GM12801 (cell line): ENCODE data around the gene YKT6.

Source experiments
- TF ChIP-seq, protein P1 (sequence below): IDR thresholded peaks from one replicate; pipeline ENCODE4 v1.5.1; 2011; ENCODE audit warnings: control low read depth; ENCODE audit not compliant: insufficient read length; ENCODE audit errors: extremely low read depth

YKT6 gene

DNA sequence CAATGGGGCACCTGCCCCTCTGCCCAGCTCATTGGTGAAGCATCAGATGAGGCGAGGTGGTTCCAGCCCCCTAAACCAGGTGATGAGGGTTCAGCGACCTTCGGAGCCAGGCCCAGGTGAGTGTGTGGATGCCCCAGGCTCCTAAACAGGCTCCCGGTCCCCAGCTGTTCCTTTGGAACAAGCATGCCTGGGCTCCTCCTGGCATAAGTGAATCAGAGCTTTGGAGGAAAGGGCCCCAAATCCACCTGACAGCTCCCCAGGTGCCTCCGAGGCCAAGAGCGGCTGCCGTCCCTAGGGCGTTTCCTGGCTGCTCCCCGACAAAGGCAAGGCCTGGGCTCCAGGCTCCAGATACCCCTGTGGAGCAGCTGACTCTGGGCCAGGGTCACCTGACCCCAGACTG is 61.3 kb downstream of the YKT6 start:
- TF ChIP-seq, protein P1, sequence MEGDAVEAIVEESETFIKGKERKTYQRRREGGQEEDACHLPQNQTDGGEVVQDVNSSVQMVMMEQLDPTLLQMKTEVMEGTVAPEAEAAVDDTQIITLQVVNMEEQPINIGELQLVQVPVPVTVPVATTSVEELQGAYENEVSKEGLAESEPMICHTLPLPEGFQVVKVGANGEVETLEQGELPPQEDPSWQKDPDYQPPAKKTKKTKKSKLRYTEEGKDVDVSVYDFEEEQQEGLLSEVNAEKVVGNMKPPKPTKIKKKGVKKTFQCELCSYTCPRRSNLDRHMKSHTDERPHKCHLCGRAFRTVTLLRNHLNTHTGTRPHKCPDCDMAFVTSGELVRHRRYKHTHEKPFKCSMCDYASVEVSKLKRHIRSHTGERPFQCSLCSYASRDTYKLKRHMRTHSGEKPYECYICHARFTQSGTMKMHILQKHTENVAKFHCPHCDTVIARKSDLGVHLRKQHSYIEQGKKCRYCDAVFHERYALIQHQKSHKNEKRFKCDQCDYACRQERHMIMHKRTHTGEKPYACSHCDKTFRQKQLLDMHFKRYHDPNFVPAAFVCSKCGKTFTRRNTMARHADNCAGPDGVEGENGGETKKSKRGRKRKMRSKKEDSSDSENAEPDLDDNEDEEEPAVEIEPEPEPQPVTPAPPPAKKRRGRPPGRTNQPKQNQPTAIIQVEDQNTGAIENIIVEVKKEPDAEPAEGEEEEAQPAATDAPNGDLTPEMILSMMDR, result no peak

DNA sequence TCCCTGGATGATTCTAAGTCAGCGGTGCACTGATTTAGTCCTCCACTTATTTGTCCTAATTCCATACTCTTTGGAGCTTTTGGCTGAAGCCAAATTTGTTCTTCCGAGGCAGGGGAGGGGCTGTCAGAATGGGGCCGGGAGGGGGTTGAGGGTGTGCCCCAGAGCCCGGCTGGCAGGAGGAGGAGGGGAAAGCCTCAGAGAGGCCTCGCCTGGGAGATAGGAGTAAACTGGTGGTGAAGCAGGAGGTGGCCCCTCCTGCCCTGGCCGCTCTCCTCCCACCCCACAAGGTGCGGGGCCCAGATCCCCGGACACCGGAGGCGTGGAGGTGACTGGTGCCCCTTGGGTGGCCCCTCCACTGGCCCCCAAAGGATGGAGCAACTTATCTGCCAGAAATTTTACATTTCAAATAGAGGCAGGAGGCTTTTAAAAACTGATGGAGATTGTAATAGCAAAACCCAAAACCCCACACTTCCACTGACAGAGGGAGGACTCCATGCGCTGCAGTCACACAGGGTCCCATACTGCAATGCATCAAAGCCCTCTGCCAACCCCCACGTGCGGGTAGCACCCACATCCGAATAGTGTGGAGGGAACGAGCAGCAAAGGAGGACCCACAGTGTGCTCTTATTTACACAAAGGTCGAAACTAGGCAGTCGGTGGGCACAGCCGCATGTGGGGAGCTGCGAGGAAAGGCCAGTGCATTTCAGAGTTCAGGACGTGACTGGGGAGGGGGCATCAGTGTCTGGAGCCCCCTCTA is 62.7 kb downstream of the YKT6 start:
- TF ChIP-seq, protein P1, result no peak
